ENCODE data around the gene KCNJ16.

Gene KCNJ16

DNA sequence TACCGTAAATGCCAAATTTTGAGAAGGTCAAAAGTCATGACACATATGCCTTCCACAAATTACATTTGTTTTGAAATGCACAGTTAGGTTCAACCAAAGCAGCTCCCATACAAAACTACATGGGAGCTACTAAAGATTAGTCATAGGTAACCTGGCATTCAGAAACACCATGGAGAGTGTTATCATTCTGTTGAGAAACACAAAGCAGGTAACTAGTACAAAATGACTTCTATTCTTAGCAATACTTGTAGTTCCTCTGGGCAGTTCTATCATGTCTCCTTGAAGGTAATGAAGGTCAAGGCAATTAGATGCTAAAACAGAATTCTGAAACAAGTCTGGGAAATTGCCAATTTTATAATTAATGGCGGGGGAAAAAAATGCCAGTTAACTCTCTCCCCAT is 39.4 kb downstream of the KCNJ16 start:
- no peak for DNase-seq (ENCODE audit: low spot score)
- H3K27ac ChIP-seq = no peak overlapping the region
- no peak for TF ChIP-seq CTCF (IDR thresholded peaks at IDR 0.05)
- H3K4me3 ChIP-seq = no peak overlapping the region

- H3K27ac ChIP-seq = no peak overlapping the region
- no peak overlapping the region for H3K4me3 ChIP-seq
- no peak for DNase-seq (ENCODE audit: low spot score)
- no peak for TF ChIP-seq CTCF (IDR thresholded peaks at IDR 0.05)
Measured at GRCh38 chr17:70115126-70115525, 40.1 kb downstream of the KCNJ16 start.

DNA sequence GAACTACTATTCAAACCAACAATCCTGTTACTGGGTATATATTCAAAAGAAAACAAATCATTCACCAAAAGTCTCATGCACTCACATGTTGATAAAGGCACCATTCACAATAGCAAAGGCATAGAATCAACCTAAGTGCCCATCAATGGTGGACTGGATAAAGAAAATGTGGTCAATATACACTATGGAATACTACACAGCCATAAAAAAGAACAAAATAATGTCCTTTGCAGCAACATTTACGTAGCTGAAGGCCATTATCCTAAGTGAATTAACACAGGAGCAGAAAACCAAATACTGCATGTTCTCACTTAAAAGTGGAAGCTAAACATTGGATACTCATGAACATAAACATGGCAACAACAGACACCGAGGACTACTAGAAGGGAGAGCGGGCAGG is 41.9 kb downstream of the KCNJ16 start:
- Histone ChIP-seq H3K4me3 (no peak overlapping the region), H3K27ac (no peak overlapping the region)
- TF ChIP-seq CTCF (IDR thresholded peaks at IDR 0.05) = no peak
- no peak for DNase-seq (ENCODE audit: low spot score)

GRCh38 chr17:70119545-70119944 is 44.5 kb downstream of the KCNJ16 start:
- TF ChIP-seq CTCF (IDR thresholded peaks at IDR 0.05) = no peak
- H3K27ac ChIP-seq = no peak overlapping the region
- H3K4me3 ChIP-seq = no peak overlapping the region
- DNase-seq (ENCODE audit: low spot score) = no peak

DNA sequence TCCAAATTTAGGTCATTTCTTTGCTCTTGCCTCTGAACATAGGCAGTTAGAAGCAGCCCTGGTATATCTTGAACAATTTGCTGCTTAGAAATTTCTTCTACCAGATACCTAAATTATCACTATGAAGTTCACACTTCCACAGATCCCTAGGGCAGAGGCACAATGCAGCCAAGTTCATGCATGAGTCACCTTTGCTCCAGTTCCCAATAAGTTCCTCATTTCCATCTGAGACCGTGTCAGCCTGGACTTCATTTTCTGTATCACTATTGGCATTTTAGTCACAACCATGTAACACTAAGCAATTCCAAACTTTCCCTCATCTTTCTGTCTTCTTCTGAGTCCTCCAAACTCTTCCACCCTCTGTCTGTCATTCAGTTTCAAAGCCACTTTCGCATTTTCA is 45.0 kb downstream of the KCNJ16 start:
- DNase-seq (ENCODE audit: low spot score) = no peak
- TF ChIP-seq CTCF (IDR thresholded peaks at IDR 0.05) = no peak
- no peak overlapping the region for H3K27ac ChIP-seq
- H3K4me3 ChIP-seq = no peak overlapping the region

DNA sequence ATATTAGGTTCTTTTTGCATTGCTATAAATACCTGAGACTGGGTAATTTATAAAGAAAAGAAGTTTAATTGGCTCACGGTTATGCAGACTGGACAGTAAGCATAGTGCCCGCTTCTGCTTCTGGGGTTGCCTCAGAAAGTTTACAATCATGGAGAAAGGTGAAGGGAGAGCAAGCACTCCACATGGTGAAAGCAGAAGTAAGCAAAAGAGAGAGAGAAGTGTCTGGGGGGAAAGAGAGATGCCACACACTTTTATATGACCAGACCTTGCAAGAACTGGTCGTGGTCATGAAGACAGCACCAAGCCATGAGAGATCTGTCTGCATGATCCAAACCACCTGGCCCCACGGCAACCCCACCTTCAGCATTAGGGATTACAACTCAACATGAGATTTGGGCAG is 45.4 kb downstream of the KCNJ16 start:
- no peak for TF ChIP-seq CTCF (IDR thresholded peaks at IDR 0.05)
- Histone ChIP-seq H3K4me3 (no peak overlapping the region), H3K27ac (no peak overlapping the region)
- no peak for DNase-seq (ENCODE audit: low spot score)

DNA sequence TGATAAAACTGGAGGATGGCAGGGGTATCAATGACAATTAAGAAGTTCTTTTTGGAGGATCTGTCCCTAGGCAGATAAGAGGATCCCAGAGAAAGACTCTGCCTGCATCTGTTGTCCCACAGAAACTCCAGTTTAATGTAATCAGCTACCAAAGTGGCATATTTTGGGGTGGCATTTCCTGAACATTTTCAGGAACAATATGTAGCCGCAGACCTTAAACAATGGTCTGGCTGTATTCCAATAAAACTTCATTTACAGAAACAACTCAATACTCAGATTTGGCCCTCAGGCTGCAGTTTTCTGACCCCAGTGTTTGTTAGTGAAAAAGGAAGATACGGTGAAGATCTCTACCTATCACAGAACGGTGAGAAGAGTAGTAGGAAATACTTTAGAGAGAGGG is 46.1 kb downstream of the KCNJ16 start:
- Histone ChIP-seq H3K4me3 (no peak overlapping the region), H3K27ac (no peak overlapping the region)
- no peak for TF ChIP-seq CTCF (IDR thresholded peaks at IDR 0.05)
- DNase-seq (ENCODE audit: low spot score) = no peak

Measured in coronary artery (tissue), 2 donors.